GM23338 (cell line): ENCODE data around the gene UQCRC1. TPM values are rescaled to one million over a fixed set of nuclear protein-coding genes. Genes with fewer than 3 reads are reported as not detected.

Experiments
- ATAC-seq: fragments of 200-7000 bp; cut with Tn5 transposase; 3 replicates; pipeline ENCODE4 v1.9.1; 2020
- DNase-seq: peaks from one replicate; pipeline ENCODE4 v3.0.0-alpha.2; 2015; ENCODE audit warnings: low spot score
- H2AFZ ChIP-seq: fragments of 200-600 bp; sonication (generic); 2 replicates; pipeline ENCODE4 v1.8.0; 2016; ENCODE audit warnings: antibody characterized with exemption, mild to moderate bottlenecking, moderate library complexity
- H3F3A ChIP-seq: fragments of 200-600 bp; sonication (generic); replicated peaks from 2 replicates; pipeline ENCODE4 v1.8.0; 2017; ENCODE audit warnings: antibody characterized with exemption, mixed run types, low read depth
- H3K27ac ChIP-seq: fragments of 200-600 bp; sonication (generic); 2 replicates; pipeline ENCODE4 v1.6.1; 2016; ENCODE audit warnings: low read depth
- H3K27me3 ChIP-seq: fragments of 200-600 bp; sonication (generic); 2 replicates; pipeline ENCODE4 v1.8.0; 2016; ENCODE audit warnings: mild to moderate bottlenecking, mixed run types, moderate library complexity; ENCODE audit not compliant: insufficient read depth
- H3K36me3 ChIP-seq: fragments of 200-600 bp; sonication (generic); 2 replicates; pipeline ENCODE4 v1.8.0; 2016; ENCODE audit warnings: mild to moderate bottlenecking; ENCODE audit not compliant: insufficient read depth
- H3K4me1 ChIP-seq: fragments of 200-600 bp; sonication (generic); 2 replicates; pipeline ENCODE4 v1.8.0; 2016; ENCODE audit warnings: mild to moderate bottlenecking, moderate library complexity; ENCODE audit not compliant: insufficient read depth
- H3K4me2 ChIP-seq: fragments of 200-600 bp; sonication (generic); 2 replicates; pipeline ENCODE4 v1.7.1; 2017; ENCODE audit warnings: mixed run types
- H3K4me3 ChIP-seq: fragments of 200-600 bp; sonication (generic); 2 replicates; pipeline ENCODE4 v1.6.1; 2016; ENCODE audit warnings: mixed run types
- H3K79me2 ChIP-seq: fragments of 200-600 bp; sonication (generic); replicated peaks from 2 replicates; pipeline ENCODE4 v1.8.0; 2017; ENCODE audit warnings: mild to moderate bottlenecking; ENCODE audit not compliant: insufficient read depth
- H3K9me2 ChIP-seq: fragments of 200-600 bp; sonication (generic); 2 replicates; pipeline ENCODE4 v1.8.0; 2017; ENCODE audit not compliant: insufficient read depth
- H4K20me1 ChIP-seq: fragments of 200-600 bp; sonication (generic); replicated peaks from 2 replicates; pipeline ENCODE4 v1.8.0; 2017; ENCODE audit warnings: mild to moderate bottlenecking; ENCODE audit not compliant: insufficient read depth
- H3K27ac Mint-ChIP-seq: 2 replicates; pipeline ENCODE4 v1.8.0; 2020; ENCODE audit warnings: inconsistent platforms, mild to moderate bottlenecking, moderate library complexity, mixed read lengths
- H3K27me3 Mint-ChIP-seq: 3 replicates; pipeline ENCODE4 v1.8.0; 2022; ENCODE audit warnings: low read depth, mild to moderate bottlenecking, moderate library complexity, mixed read lengths, inconsistent platforms; ENCODE audit not compliant: insufficient read depth, poor library complexity
- H3K36me3 Mint-ChIP-seq: 3 replicates; pipeline ENCODE4 v1.8.0; 2021; ENCODE audit warnings: low read depth, mild to moderate bottlenecking, inconsistent platforms, moderate library complexity, mixed read lengths
- H3K4me1 Mint-ChIP-seq: 3 replicates; pipeline ENCODE4 v1.8.0; 2020; ENCODE audit warnings: mild to moderate bottlenecking, inconsistent platforms, mixed read lengths
- H3K4me3 Mint-ChIP-seq: 3 replicates; pipeline ENCODE4 v1.8.0; 2021; ENCODE audit warnings: moderate library complexity, mild to moderate bottlenecking, inconsistent platforms, mixed read lengths
- H3K9me3 Mint-ChIP-seq: 3 replicates; pipeline ENCODE4 v1.8.0; 2020; ENCODE audit warnings: moderate library complexity, mild to moderate bottlenecking, inconsistent platforms, mixed read lengths
- CREB1 ChIP-seq: fragments of 250-450 bp; sonication (Bioruptor Pico); IDR thresholded peaks from 2 replicates; pipeline ENCODE4 v1.5.0; 2020; ENCODE audit warnings: low read depth, mild to moderate bottlenecking, moderate library complexity
- CTCF ChIP-seq, 2 experiments: fragments of 200-600 bp in 1 of 2; sonication (generic) in 1 of 2; conservative IDR thresholded peaks; 2 replicates each; pipeline versions ENCODE4 v1.5.1 to v1.6.1; 2016 to 2017; ENCODE audit warnings: antibody characterized with exemption in 2 of 2, low read depth in 2 of 2, mild to moderate bottlenecking in 2 of 2, moderate library complexity in 1 of 2
- ETS1 ChIP-seq: IDR thresholded peaks from 2 replicates; pipeline ENCODE4 v1.6.1; 2016; ENCODE audit warnings: antibody characterized with exemption
- EZH2 ChIP-seq: fragments of 200-600 bp; sonication (generic); IDR thresholded peaks from one replicate; pipeline ENCODE4 v1.8.0; 2017; ENCODE audit warnings: antibody characterized with exemption, mild to moderate bottlenecking, low read depth; ENCODE audit not compliant: unreplicated experiment
- EZH2phosphoT487 ChIP-seq: fragments of 200-600 bp; sonication (generic); IDR thresholded peaks from one replicate; pipeline ENCODE4 v1.8.1; 2018; ENCODE audit warnings: antibody characterized with exemption; ENCODE audit not compliant: unreplicated experiment
- JUNB ChIP-seq: IDR thresholded peaks from one replicate; pipeline ENCODE4 v1.6.1; 2016; ENCODE audit warnings: antibody characterized with exemption; ENCODE audit not compliant: unreplicated experiment
- NANOG ChIP-seq: IDR thresholded peaks from 2 replicates; pipeline ENCODE4 v1.6.1; 2016; ENCODE audit warnings: antibody characterized with exemption, borderline replicate concordance
- POLR2AphosphoS5 ChIP-seq: IDR thresholded peaks from 2 replicates; pipeline ENCODE4 v1.6.1; 2016; ENCODE audit warnings: antibody characterized with exemption, low read depth
- REST ChIP-seq: IDR thresholded peaks from one replicate; pipeline ENCODE4 v1.6.1; 2018; ENCODE audit warnings: antibody characterized with exemption; ENCODE audit not compliant: unreplicated experiment
- STAT1 ChIP-seq: IDR thresholded peaks from one replicate; pipeline ENCODE4 v1.6.1; 2016; ENCODE audit warnings: antibody characterized with exemption; ENCODE audit not compliant: unreplicated experiment
- ZNF114 ChIP-seq: fragments of 250-450 bp; sonication (Bioruptor Pico); IDR thresholded peaks from 2 replicates; pipeline ENCODE4 v1.5.0; 2020; ENCODE audit warnings: mild to moderate bottlenecking, moderate library complexity
- ZNF331 ChIP-seq: fragments of 250-450 bp; sonication (Bioruptor Pico); IDR thresholded peaks from 2 replicates; pipeline ENCODE4 v1.5.0; 2020; ENCODE audit warnings: low read depth, mild to moderate bottlenecking, moderate library complexity
- ZNF462 ChIP-seq: fragments of 250-450 bp; sonication (Bioruptor Pico); IDR thresholded peaks from 2 replicates; pipeline ENCODE4 v1.5.0; 2020; ENCODE audit warnings: mild to moderate bottlenecking, moderate library complexity
- polyA plus RNA-seq: library from polyadenylated mRNA; unstranded; fragments of >200 nt; fragmentation: Nextera tagmentation; extraction: Ambion mirVana; gene quantifications from 2 replicates; pipeline ENCODE4 v1.2.1, GENCODE V29; 2016
- total RNA-seq: library from RNA; depleted of rRNA; stranded (reverse); fragments of >200 nt; shearing (Covaris generic); gene quantifications from 2 replicates; pipeline ENCODE4 v1.2.3, GENCODE V29; 2014

The UQCRC1 gene
- total and polyA plus RNA-seq, 2 experiments from 2014 or later: 232 to 439 TPM

GRCh38 chr3:48565186-48565585 is 44.3 kb downstream of the UQCRC1 start:
- TF ChIP-seq CREB1 (no peak), NANOG (no peak), ZNF462 (CRISPR knock-in tag) (no peak), POLR2AphosphoS5 (no peak), STAT1 (no peak), CTCF (conservative IDR thresholded peaks at IDR 0.05; ENCODE audit: low read depth in 2 of 2) (no peak), REST (no peak), ZNF331 (CRISPR knock-in tag) (no peak), ETS1 (no peak), JUNB (no peak), EZH2 (no peak), ZNF114 (no peak), EZH2phosphoT487 (no peak)
- H3F3A ChIP-seq: 0 out of 2 replicates have a peak, but pooled peaks cover 3% of the 10 kb centered on the region
- no peak overlapping the region for H3K4me2 ChIP-seq
- no peaks in the 10 kb centered on the region for H3K79me2 ChIP-seq
- Mint-ChIP-seq H3K4me1 (peaks cover 26% of the 10 kb centered on the region), H3K9me3 (no peaks in the 10 kb centered on the region; the same call in 2 of the 3 replicates), H3K27me3 (peaks cover 16% of the 10 kb centered on the region), H3K36me3 (no peaks in the 10 kb centered on the region; the same call in 2 of the 3 replicates), H3K27ac (no peak overlapping the region), H3K4me3 (no peak overlapping the region)
- H3K4me1 ChIP-seq: peaks cover 18% of the 10 kb centered on the region; the same call in 1 of the 2 replicates
- no peaks in the 10 kb centered on the region for H3K9me2 ChIP-seq
- no peak overlapping the region for H3K27ac ChIP-seq
- H3K36me3 ChIP-seq: no peaks in the 10 kb centered on the region
- H4K20me1 ChIP-seq: no peaks in the 10 kb centered on the region
- no peak overlapping the region for H2AFZ ChIP-seq
- no peak overlapping the region for H3K4me3 ChIP-seq
- ATAC-seq (no peak), DNase-seq (no peak)
- H3K27me3 ChIP-seq: no peaks in the 10 kb centered on the region
